B cell (primary cell): ENCODE measurements around the gene TMEM223. TPM values are rescaled to one million over a fixed set of nuclear protein-coding genes. Genes with fewer than 3 reads are reported as not detected.
"Not testable (repeated sequence)": the region's sequence is repeated elsewhere in the genome, so short reads cannot be mapped to it uniquely, and the experiment has no call there.

ENCODE experiments used
- ATAC-seq: fragments of 200-7000 bp; cut with Tn5 transposase; one replicate; pipeline ENCODE4 v1.10.0; 2021; ENCODE audit warnings: low read depth, mild to moderate bottlenecking, moderate number of reproducible peaks, moderate library complexity
- CTCF ChIA-PET: fragments of 350-600 bp; sonication (Branson Sonifier 250); formaldehyde crosslinking; loops from one replicate; lab custom pipeline; 2021; ENCODE audit warnings: antibody characterized with exemption, inconsistent platforms; lab: Charles Lee
- POLR2A ChIA-PET: fragments of 350-600 bp; sonication (Branson Sonifier 250); formaldehyde crosslinking; loops from one replicate; lab custom pipeline; 2021; ENCODE audit warnings: antibody characterized with exemption; lab: Charles Lee
- DNase-seq: peaks from one replicate; pipeline ENCODE4 v3.0.0; 2013
- H2AFZ ChIP-seq: 2 replicates; pipeline ENCODE4 v1.6.1; 2012; ENCODE audit warnings: mild to moderate bottlenecking, low read depth, low read length; ENCODE audit not compliant: insufficient read depth, poor library complexity, severe bottlenecking
- H3K27ac ChIP-seq, 2 donors: 1 replicate in 1 of 2; 2 replicates in 1 of 2; pipeline ENCODE4 v1.5.1; 2012 to 2013; ENCODE audit warnings: low read length in 2 of 2, mild to moderate bottlenecking in 2 of 2, moderate library complexity in 1 of 2
- H3K27me3 ChIP-seq, 4 experiments: fragments of 200-600 bp in 1 of 4; sonication (generic) in 1 of 4; replicated peaks in 1 of 4; 1 replicate in 2 of 4; 2 replicates in 2 of 4; pipeline versions ENCODE4 v1.6.1 to v1.7.0; 2013 to 2016; ENCODE audit warnings: low read length in 3 of 4, mild to moderate bottlenecking in 2 of 4, mixed read lengths in 1 of 4, moderate library complexity in 1 of 4; ENCODE audit not compliant: insufficient read depth in 4 of 4, control insufficient read depth in 3 of 4; ENCODE audit errors: control extremely low read depth in 1 of 4
- H3K36me3 ChIP-seq, 2 experiments: replicated peaks in 1 of 2; 1 replicate in 1 of 2; 2 replicates in 1 of 2; pipeline versions ENCODE4 v1.6.1 to v1.7.1; 2013; ENCODE audit warnings: low read length in 1 of 2; ENCODE audit not compliant: insufficient read depth in 2 of 2, control insufficient read depth in 1 of 2; ENCODE audit errors: control extremely low read depth in 1 of 2, extremely low read depth in 1 of 2
- H3K4me1 ChIP-seq, 2 donors: fragments of 200-600 bp in 1 of 2; sonication (generic) in 1 of 2; 1 replicate in 1 of 2; 2 replicates in 1 of 2; pipeline versions ENCODE4 v1.5.1 to v1.6.1; 2013 to 2017; ENCODE audit warnings: low read length in 2 of 2; ENCODE audit not compliant: control insufficient read depth in 2 of 2, insufficient read depth in 2 of 2
- H3K4me2 ChIP-seq: replicated peaks from 2 replicates; pipeline ENCODE3; 2012; ENCODE audit warnings: mild to moderate bottlenecking, low read depth, low read length; ENCODE audit not compliant: poor library complexity, severe bottlenecking
- H3K4me3 ChIP-seq, 5 experiments: fragments of 200-600 bp in 1 of 5; sonication (generic) in 1 of 5; 1 replicate in 3 of 5; 2 replicates in 2 of 5; pipeline versions ENCODE4 v1.5.1 to v1.7.0; 2011 to 2016; ENCODE audit warnings: low read length in 4 of 5, mild to moderate bottlenecking in 4 of 5, low read depth in 2 of 5, control low read depth in 1 of 5, moderate library complexity in 1 of 5; ENCODE audit not compliant: insufficient read depth in 1 of 5; ENCODE audit errors: control extremely low read depth in 1 of 5, extremely low read depth in 1 of 5
- H3K79me2 ChIP-seq: fragments of 200-600 bp; sonication (generic); one replicate; pipeline ENCODE4 v1.6.0; 2016; ENCODE audit warnings: low read length; ENCODE audit not compliant: control insufficient read depth, insufficient read depth
- H3K9ac ChIP-seq: fragments of 200-600 bp; sonication (generic); 2 replicates; pipeline ENCODE4 v1.6.1; 2017; ENCODE audit warnings: mild to moderate bottlenecking, low read length, moderate library complexity
- H3K9me3 ChIP-seq, 3 donors: one replicate each; pipeline versions ENCODE4 v1.6.1 to v1.7.1; 2013; ENCODE audit warnings: low read length in 2 of 3; ENCODE audit not compliant: control insufficient read depth in 2 of 3, insufficient read depth in 1 of 3; ENCODE audit errors: control extremely low read depth in 1 of 3
- H4K20me1 ChIP-seq: 2 replicates; pipeline ENCODE4 v1.6.0; 2012; ENCODE audit warnings: mild to moderate bottlenecking, low read length; ENCODE audit not compliant: insufficient read depth, control insufficient read depth, poor library complexity, severe bottlenecking
- H3K27ac Mint-ChIP-seq: one replicate; pipeline ENCODE4 v1.8.0; 2021; ENCODE audit warnings: mixed read lengths
- H3K27me3 Mint-ChIP-seq: one replicate; pipeline ENCODE4 v1.8.0; 2021; ENCODE audit warnings: mixed read lengths
- H3K4me1 Mint-ChIP-seq: one replicate; pipeline ENCODE4 v1.8.0; 2021; ENCODE audit warnings: mixed read lengths
- H3K4me3 Mint-ChIP-seq: one replicate; pipeline ENCODE4 v1.8.0; 2021; ENCODE audit warnings: mixed read lengths
- H3K9me3 Mint-ChIP-seq: one replicate; pipeline ENCODE4 v1.8.0; 2022; ENCODE audit warnings: mixed read lengths; ENCODE audit not compliant: insufficient read depth
- EZH2 ChIP-seq: IDR thresholded peaks from 2 replicates; pipeline ENCODE4 v1.6.1; 2012; ENCODE audit warnings: borderline replicate concordance, low read depth, mild to moderate bottlenecking, moderate library complexity, low read length; ENCODE audit not compliant: insufficient read depth, poor library complexity, severe bottlenecking
- WGBS: methylation state at CpG from one replicate; pipeline ENCODE4 v1.1.5; 2013; ENCODE audit warnings: missing lambda C conversion rate; ENCODE audit not compliant: insufficient coverage; 5-methylcytosine and 5-hydroxymethylcytosine counted together
- intact Hi-C: fragments of 100-400 bp; cut with micrococcal nuclease; formaldehyde crosslinking; loops from one replicate; pipeline ENCODE4 v1.10.0; 2022
- polyA plus RNA-seq: library from polyadenylated mRNA; depleted of rRNA; stranded (reverse); fragments of >200 nt; gene quantifications from 2 replicates; pipeline ENCODE4 v1.2.3, GENCODE V29; 2012
- total RNA-seq, 2 donors: library from RNA; stranded (reverse); fragments of 120-200 nt in 1 of 2; gene quantifications; 1 replicate in 1 of 2; 2 replicates in 1 of 2; pipeline versions ENCODE4 v1.2.3 to v1.2.4, GENCODE V29; 2013 to 2022
- TF ChIP-seq, protein P1 (sequence below): fragments of 200-600 bp; IDR thresholded peaks from one replicate; pipeline ENCODE4 v1.8.0; 2022; ENCODE audit warnings: antibody characterized with exemption, mild to moderate bottlenecking

TMEM223 gene
- total and polyA plus RNA-seq, 2 donors (not counting 1 experiment from before 2014, with no cell fraction given) = 12.0 to 15.6 TPM

GRCh38 chr11:62752177-62752785 is 39.5 kb downstream of the TMEM223 start:
- H3K4me1 ChIP-seq = peaks cover 7 to 21% of the 10 kb centered on the region in 2 donors
- WGBS = 97% methylated on average over 14 of the region's 14 CpGs
- ChIA-PET POLR2A (interaction anchor here (0.6 to 3.9 kb wide), 6 partner anchors 9 to 159 kb away, joined by 8 to 75 read pairs (median 16); partner anchors contain the start of genes HNRNPUL2, LBHD1, POLR2G and TAF6L), CTCF (interaction anchor here (0.6 to 2.6 kb wide), 3 partner anchors 9 to 34 kb away, joined by 3 to 32 read pairs (median 4); partner anchors contain the start of gene TMEM179B)
- H3K9ac ChIP-seq = no peak overlapping the region
- H3K36me3 ChIP-seq = peaks cover 0 to 19% of the 10 kb centered on the region in 2 experiments
- Mint-ChIP-seq H3K4me3 (peak overlapping the region; percentile 16), H3K4me1 (peaks cover 30% of the 10 kb centered on the region), H3K27me3 (no peaks in the 10 kb centered on the region), H3K27ac (no peak overlapping the region), H3K9me3 (no peaks in the 10 kb centered on the region)
- no peak for ATAC-seq
- H3K4me3 ChIP-seq = no peak overlapping the region
- H4K20me1 ChIP-seq = peaks cover 6% of the 10 kb centered on the region
- peaks cover 40% of the 10 kb centered on the region for H3K79me2 ChIP-seq
- intact Hi-C loops = no loop called here
- H3K9me3 ChIP-seq = no peaks in the 10 kb centered on the region
- no peak overlapping the region for H3K27ac ChIP-seq
- DNase-seq = no peak
- no peaks in the 10 kb centered on the region for H3K27me3 ChIP-seq
- H2AFZ ChIP-seq = no peak overlapping the region
- TF ChIP-seq EZH2 = no peak
- TF ChIP-seq, protein P1, sequence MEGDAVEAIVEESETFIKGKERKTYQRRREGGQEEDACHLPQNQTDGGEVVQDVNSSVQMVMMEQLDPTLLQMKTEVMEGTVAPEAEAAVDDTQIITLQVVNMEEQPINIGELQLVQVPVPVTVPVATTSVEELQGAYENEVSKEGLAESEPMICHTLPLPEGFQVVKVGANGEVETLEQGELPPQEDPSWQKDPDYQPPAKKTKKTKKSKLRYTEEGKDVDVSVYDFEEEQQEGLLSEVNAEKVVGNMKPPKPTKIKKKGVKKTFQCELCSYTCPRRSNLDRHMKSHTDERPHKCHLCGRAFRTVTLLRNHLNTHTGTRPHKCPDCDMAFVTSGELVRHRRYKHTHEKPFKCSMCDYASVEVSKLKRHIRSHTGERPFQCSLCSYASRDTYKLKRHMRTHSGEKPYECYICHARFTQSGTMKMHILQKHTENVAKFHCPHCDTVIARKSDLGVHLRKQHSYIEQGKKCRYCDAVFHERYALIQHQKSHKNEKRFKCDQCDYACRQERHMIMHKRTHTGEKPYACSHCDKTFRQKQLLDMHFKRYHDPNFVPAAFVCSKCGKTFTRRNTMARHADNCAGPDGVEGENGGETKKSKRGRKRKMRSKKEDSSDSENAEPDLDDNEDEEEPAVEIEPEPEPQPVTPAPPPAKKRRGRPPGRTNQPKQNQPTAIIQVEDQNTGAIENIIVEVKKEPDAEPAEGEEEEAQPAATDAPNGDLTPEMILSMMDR = no peak
- H3K4me2 ChIP-seq = peak overlapping the region; percentile 96

- POLR2A ChIA-PET, H3K4me3 Mint-ChIP-seq, H3K9me3 Mint-ChIP-seq, intact Hi-C loops, H3K4me2 ChIP-seq, H3K4me3 ChIP-seq, H4K20me1 ChIP-seq, ATAC-seq, DNase-seq, H3K27me3 ChIP-seq, H3K27me3 Mint-ChIP-seq, H3K9ac ChIP-seq, H3K27ac ChIP-seq, H2AFZ ChIP-seq, H3K9me3 ChIP-seq, H3K27ac Mint-ChIP-seq: not testable (repeated sequence)
- peaks cover 7 to 21% of the 10 kb centered on the region in 2 donors for H3K4me1 ChIP-seq
- peaks cover 28% of the 10 kb centered on the region for H3K4me1 Mint-ChIP-seq
- CTCF ChIA-PET = interaction anchor here (1.5 to 1.6 kb wide), 2 partner anchors 15 to 37 kb away, joined by 3 read pairs; partner anchors contain the start of gene TMEM179B
- whole genome bisulfite sequencing = 100% methylated on average over 1 of the region's 5 CpGs
- H3K36me3 ChIP-seq = peaks cover 0 to 19% of the 10 kb centered on the region in 2 experiments
- peaks cover 40% of the 10 kb centered on the region for H3K79me2 ChIP-seq
These were observed 41.9 kb downstream of the TMEM223 start for GRCh38 chr11:62749931-62750330.
